Loucy (cell line): Measurements from ENCODE around the gene S100A3.

Experiments used
- CTCF ChIP-seq: fragments of 200-600 bp; sonication (generic); conservative IDR thresholded peaks from 2 replicates; pipeline ENCODE4 v1.5.1; 2014; ENCODE audit warnings: mild to moderate bottlenecking, antibody characterized with exemption, low read length
- EZH2phosphoT487 ChIP-seq: fragments of 200-600 bp; IDR thresholded peaks from 2 replicates; pipeline ENCODE4 v1.6.1; 2018; ENCODE audit warnings: antibody characterized with exemption, mild to moderate bottlenecking, moderate library complexity, borderline replicate concordance

GRCh38 chr1:153536012-153536670 lies 12.9 kb downstream of the S100A3 start:
- no peak for TF ChIP-seq CTCF
- TF ChIP-seq EZH2phosphoT487, result no peak
